Left renal pelvis (tissue), 4 donors: ENCODE data around the gene CLDN9. TPM values are rescaled to one million over a fixed set of nuclear protein-coding genes. Genes with fewer than 3 reads are reported as not detected.

Experiments
- DNase-seq, 4 donors: peaks; one replicate each; pipeline ENCODE4 v3.0.0-alpha.2; 2013; ENCODE audit warnings: low read depth in 4 of 4, low spot score in 3 of 4
- polyA plus RNA-seq, 4 donors: library from polyadenylated mRNA; unstranded; fragments of 120-200 nt; gene quantifications; one replicate each; pipeline ENCODE4 v1.2.1, GENCODE V29; 2013; ENCODE audit not compliant: insufficient read length in 4 of 4

Gene CLDN9
- polyA plus RNA-seq, 4 donors, result 0.87 to 4.7 (median 2.3) TPM

DNA sequence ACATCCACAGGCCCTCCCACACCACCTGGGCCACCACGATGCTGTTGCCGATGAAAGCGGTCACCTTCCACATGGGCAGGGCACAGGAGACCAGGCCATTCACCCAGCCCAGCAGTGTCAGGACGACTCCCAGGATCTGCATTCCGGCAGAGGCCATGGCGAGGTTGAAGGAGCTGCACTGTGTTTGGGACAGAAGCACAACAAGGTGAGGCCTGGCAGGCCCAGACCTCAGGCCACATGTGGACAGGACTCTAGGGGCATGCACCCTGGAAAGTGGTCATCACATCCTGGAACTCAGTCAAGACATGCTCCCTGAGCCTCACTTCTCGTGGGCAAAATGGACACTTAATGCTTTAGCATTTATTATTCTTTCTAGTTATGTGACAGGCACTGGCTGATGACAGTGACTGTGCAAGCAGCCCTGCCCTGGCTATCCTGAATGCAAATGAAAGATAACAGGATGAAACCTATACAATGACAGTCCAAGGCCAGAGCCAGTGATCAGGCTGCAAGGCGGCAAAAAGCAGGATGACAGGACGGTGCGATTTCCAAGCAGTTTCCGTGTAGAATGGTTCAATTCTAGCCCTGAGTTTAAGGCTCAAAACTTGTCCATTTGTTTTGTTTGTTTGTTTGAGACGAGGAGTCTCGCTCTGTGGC, 3.3 kb downstream of the CLDN9 start:
- DNase-seq, result no peak

DNA sequence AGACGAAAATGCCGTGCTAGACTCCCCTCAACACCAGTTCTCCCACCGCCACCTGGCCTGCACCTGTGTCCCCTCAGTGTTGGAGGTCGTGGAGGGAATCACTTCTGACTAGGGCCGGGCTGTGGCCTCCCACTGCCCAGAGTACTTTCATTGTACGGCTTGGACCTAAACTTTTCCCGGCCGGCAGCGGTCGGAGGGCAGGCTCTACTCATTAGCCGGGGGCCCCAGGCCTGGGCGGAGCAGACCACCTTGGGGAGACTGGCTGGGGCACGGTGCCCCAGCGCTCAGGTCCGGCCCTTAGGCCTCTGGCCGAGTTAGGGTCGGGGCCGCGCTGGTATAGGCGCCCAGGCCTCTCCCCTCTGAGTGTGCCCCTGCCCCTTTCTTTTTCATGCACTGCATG, 4.6 kb downstream of the CLDN9 start:
- DNase-seq, result no peak

- DNase-seq, result no peak
Observed at GRCh38 chr16:3017794-3018506, 5.2 kb downstream of the CLDN9 start, which contains the start of gene CLDN6. Gene CLDN6, minus strand, starts transcription at chr16:3018183. Its CDS starts 2,162 bp downstream, at chr16:3016021.

GRCh38 chr16:3019594-3020246, 7.0 kb downstream of the CLDN9 start:
- no peak for DNase-seq

DNA sequence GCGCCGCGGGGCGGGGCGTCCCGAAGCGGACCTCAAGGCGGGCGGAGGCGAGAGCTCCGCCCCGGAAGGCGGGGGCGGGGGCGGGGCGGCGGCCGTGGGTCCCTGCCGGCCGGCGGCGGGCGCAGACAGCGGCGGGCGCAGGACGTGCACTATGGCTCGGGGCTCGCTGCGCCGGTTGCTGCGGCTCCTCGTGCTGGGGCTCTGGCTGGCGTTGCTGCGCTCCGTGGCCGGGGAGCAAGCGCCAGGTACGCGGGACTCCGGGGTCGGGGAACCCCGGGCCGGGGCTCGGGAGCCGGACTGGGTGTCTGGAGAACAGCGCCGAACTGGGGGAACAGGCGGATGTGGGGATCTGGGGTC, 7.5 kb downstream of the CLDN9 start, which contains the start of gene TNFRSF12A:
TSS of gene TNFRSF12A (plus strand) at position 122 of the 357 bp plus-strand sequence. CDS start at position 152, 30 bp downstream.
- DNase-seq, result no peak

DNA sequence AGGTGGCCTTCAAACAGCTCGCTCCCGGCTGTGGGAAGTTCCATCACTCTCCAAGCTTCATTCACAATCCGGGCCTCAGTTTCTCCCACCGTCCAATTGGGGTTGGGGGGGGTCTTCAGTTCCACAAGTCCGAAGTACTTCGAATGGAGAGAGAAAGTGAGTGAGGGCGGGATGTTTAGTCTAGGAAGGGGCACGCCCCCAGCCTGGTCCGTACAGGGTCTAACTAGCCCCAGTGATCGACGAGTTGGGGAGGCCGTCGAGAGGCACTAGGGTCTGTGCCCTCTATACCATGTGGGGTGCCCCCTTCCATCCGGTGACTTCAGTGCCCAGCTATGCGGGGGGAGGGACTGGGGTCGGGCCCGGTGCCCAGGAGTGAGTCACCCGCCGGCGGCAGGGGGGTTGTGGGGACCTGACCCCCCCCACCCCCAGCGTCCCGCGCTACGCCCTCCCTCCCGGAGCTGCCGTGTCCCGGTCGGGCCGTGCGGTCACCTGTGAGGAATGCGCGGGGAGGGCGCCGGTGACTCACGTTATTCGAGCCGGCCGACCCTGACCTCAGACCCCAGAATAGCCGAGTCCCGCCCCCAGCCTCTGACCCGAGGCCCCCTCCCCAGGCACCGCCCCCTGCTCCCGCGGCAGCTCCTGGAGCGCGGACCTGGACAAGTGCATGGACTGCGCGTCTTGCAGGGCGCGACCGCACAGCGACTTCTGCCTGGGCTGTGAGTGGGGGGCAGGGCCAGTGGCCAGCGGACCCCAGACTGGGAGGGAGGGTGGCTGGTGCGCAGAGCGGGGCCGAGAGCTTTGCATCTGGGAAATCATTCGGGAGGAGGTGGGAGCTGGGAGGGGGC, 8.1 kb downstream of the CLDN9 start:
- DNase-seq, result no peak

GRCh38 chr16:3021449-3022207, 8.9 kb downstream of the CLDN9 start:
- no peak for DNase-seq

DNA sequence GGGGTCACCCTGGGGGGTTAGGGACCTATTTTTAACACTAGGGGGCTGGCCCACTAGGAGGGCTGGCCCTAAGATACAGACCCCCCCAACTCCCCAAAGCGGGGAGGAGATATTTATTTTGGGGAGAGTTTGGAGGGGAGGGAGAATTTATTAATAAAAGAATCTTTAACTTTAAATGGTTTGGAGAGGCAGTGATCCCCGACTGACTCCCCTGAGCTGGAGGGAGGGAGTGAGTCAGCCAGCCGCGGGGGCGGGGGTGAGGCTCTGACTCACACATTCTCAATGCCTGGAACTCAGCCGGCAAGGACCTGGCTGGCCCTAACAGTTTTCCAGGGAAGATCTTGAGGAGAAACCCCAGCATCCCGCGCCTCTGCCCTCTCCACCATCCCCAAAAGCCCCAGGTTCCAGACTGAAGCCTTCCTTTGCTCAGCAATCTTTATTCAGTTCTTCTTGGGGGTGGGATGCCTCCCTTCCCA, 9.5 kb downstream of the CLDN9 start:
- DNase-seq, result peak in 1 of 4 donors; percentile 64

- no peak for DNase-seq
Observed at GRCh38 chr16:3022684-3023414, 10.1 kb downstream of the CLDN9 start.

GRCh38 chr16:3023415-3023668, 10.6 kb downstream of the CLDN9 start:
- DNase-seq, result no peak

GRCh38 chr16:3023669-3024478, 11.2 kb downstream of the CLDN9 start, which contains the start of the genes HCFC1R1 and THOC6:
Gene HCFC1R1, minus strand, starts transcription at chr16:3023942. Its CDS starts 1 bp downstream, at chr16:3023941.
Gene THOC6, plus strand, starts transcription at chr16:3024035. Its CDS starts 292 bp downstream, at chr16:3024327.
- DNase-seq, result peak; percentile 90 to 95 (median 94)

DNA sequence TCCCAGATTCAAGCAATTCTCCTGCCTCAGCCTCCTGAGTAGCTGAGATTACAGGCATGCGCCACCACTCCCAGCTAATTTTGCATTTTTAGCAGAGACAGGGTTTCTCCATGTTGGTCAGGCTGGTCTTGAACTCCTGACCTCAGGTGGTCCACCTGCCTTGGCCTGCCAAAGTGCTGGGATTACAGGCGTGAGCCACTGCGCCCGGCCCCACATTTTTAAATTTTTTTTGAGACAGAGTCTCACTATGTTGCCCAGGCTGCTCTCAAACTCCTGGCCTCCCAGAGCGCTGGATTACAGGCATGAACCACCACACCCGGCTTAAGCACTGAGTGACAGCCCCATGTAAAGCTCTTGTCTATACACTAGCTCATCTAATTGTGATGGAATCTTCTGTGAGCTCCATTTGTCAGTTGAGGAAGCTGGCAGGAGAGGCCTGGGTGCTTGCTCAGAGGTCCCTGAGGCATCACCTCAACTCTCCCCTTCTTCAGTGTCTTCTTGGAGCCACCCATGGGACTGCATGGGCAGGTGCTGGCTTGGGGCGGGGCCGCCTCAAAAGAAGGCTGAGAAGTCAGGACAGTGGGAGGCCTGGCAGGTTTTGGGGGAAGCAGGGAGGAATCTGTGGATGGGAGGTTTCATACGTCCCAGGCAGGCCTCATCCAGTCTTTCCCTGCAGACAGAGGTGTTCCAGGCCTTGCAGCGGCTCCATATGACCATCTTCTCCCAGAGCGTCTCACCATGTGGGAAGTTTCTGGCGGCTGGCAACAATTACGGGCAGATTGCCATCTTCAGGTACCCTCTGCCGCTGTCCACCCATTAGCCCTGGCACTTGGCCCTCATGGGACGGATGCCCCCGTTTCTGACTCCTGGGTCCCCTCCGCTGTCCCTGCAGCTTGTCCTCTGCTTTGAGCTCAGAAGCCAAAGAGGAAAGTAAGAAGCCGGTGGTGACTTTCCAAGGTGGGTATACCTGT, 12.6 kb downstream of the CLDN9 start:
- DNase-seq, result no peak

GRCh38 chr16:3026003-3026378, 13.3 kb downstream of the CLDN9 start:
- DNase-seq, result no peak

DNA sequence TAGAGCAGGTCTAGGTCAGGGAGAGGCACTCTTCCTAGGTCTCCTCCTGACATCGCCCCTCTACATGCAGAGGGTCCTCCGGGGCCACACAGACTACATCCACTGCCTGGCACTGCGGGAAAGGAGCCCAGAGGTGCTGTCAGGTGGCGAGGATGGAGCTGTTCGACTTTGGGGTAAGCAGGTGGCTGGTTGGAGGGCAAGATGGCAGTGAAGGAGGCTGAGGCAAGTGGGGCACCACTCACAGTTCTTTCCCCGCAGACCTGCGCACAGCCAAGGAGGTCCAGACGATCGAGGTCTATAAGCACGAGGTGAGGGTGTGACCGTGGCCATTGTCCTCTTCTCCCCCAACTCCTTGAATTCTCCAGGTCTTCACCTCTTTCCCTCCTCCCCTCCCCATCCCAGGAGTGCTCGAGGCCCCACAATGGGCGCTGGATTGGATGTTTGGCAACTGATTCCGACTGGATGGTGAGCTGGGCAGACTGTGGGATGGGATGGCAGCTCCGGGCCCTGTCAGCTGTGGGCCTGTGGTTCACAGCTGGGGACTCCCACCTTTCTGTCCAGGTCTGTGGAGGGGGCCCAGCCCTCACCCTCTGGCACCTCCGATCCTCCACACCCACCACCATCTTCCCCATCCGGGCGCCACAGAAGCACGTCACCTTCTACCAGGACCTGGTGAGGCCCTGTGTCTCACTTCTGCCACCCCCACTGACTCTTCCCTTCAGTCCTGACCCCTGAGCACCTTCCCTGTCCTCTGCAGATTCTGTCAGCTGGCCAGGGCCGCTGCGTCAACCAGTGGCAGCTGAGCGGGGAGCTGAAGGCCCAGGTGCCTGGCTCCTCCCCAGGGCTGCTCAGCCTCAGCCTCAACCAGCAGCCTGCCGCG, 14.1 kb downstream of the CLDN9 start:
- DNase-seq, result no peak

- DNase-seq, result no peak
Observed at GRCh38 chr16:3027489-3027795, 14.7 kb downstream of the CLDN9 start.

DNA sequence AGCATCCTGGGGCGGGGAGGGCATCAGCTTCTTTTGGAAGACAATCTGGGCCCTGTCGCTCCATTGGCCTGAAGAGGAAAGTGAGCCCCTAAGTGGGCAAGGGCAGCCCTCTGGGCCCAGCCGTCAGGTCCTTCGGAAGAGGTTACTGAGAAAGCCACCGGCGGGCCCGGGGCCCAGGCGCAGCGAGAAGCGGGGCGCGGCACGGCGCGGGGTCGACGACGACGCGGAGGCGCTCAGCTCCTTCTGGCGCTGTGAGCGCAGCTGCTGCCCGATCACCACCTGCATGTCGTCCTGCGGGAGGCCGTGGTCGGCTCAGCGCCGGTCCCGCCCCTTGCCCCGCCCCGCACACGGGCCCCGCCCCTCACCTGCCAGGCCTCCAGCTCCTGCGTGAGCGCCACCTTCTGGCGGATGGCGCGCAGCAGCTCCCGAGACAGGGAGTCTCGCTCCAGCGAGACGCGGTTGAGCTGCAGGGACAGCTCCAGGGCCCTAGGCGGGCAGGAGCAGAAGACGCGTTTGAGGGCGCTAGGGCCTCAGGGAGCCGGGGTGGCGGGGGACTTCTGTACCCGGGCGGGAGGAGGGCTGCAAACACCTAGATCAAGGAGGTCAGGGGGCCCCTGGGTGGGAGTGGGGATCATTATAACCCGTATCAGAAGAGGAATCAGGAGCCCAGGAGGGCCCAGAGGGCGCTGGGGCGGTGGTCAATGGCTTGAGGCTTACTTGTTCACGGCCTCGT, 15.4 kb downstream of the CLDN9 start:
- peak in 1 of 4 donors; percentile 74 for DNase-seq
